ENCODE data around the gene CT47C1.

CT47C1 gene

GRCh38 chrX:119073911-119074310 lies 1.1 kb downstream of the CT47C1 start:
- DNase-seq (ENCODE audit: low read depth): no peak

- DNase-seq (ENCODE audit: low read depth): no peak
Measured at GRCh38 chrX:119075270-119076025, 2.7 kb downstream of the CT47C1 start.

- DNase-seq (ENCODE audit: low read depth): no peak
Measured at GRCh38 chrX:119082278-119082677, 9.5 kb downstream of the CT47C1 start.

- no peak for DNase-seq (ENCODE audit: low read depth)
Measured at GRCh38 chrX:119084766-119085165, 12.0 kb downstream of the CT47C1 start.

GRCh38 chrX:119087121-119087520 lies 14.3 kb downstream of the CT47C1 start:
- DNase-seq (ENCODE audit: low read depth): no peak

- no peak for DNase-seq (ENCODE audit: low read depth)
Measured at GRCh38 chrX:119089619-119090018, 16.8 kb downstream of the CT47C1 start.

- DNase-seq (ENCODE audit: low read depth): no peak
Measured at GRCh38 chrX:119090627-119091026, 17.8 kb downstream of the CT47C1 start.

GRCh38 chrX:119093991-119094735 lies 21.4 kb downstream of the CT47C1 start:
- DNase-seq (ENCODE audit: low read depth): no peak

- DNase-seq (ENCODE audit: low read depth): no peak
Measured at GRCh38 chrX:119094819-119095218, 22.0 kb downstream of the CT47C1 start.

- no peak for DNase-seq (ENCODE audit: low read depth)
Measured at GRCh38 chrX:119095936-119096335, 23.1 kb downstream of the CT47C1 start.

GRCh38 chrX:119101168-119101567 lies 28.4 kb downstream of the CT47C1 start:
- DNase-seq (ENCODE audit: low read depth): no peak

- DNase-seq (ENCODE audit: low read depth): no peak
Measured at GRCh38 chrX:119105826-119106225, 33.0 kb downstream of the CT47C1 start.

GRCh38 chrX:119107206-119107605 lies 34.4 kb downstream of the CT47C1 start:
- no peak for DNase-seq (ENCODE audit: low read depth)

GRCh38 chrX:119118780-119119395 lies 46.1 kb downstream of the CT47C1 start:
- no peak for DNase-seq (ENCODE audit: low read depth)

GRCh38 chrX:119121341-119121740 lies 48.5 kb downstream of the CT47C1 start:
- DNase-seq (ENCODE audit: low read depth): no peak
